ENCODE measurements around the gene OR51A2.

Gene OR51A2

GRCh38 chr11:4926608-4927007 is 28.9 kb downstream of the OR51A2 start:
- H3K4me3 ChIP-seq (ENCODE audit: control insufficient read depth, low read depth, low read length) = no peak overlapping the region
- TF ChIP-seq, protein P1, sequence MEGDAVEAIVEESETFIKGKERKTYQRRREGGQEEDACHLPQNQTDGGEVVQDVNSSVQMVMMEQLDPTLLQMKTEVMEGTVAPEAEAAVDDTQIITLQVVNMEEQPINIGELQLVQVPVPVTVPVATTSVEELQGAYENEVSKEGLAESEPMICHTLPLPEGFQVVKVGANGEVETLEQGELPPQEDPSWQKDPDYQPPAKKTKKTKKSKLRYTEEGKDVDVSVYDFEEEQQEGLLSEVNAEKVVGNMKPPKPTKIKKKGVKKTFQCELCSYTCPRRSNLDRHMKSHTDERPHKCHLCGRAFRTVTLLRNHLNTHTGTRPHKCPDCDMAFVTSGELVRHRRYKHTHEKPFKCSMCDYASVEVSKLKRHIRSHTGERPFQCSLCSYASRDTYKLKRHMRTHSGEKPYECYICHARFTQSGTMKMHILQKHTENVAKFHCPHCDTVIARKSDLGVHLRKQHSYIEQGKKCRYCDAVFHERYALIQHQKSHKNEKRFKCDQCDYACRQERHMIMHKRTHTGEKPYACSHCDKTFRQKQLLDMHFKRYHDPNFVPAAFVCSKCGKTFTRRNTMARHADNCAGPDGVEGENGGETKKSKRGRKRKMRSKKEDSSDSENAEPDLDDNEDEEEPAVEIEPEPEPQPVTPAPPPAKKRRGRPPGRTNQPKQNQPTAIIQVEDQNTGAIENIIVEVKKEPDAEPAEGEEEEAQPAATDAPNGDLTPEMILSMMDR (conservative IDR thresholded peaks at IDR 0.05; ENCODE audit: control insufficient read depth, insufficient read depth, low read depth, low read length) = no peak
- DNase-seq (ENCODE audit: low read depth) = peak; percentile 2

- DNase-seq (ENCODE audit: low read depth) = no peak
- H3K4me3 ChIP-seq (ENCODE audit: control insufficient read depth, low read depth, low read length) = no peak within 1 kb of the TSS
- TF ChIP-seq, protein P1 (conservative IDR thresholded peaks at IDR 0.05; ENCODE audit: control insufficient read depth, insufficient read depth, low read depth, low read length) = no peak
Measured at GRCh38 chr11:4924239-4924638, 31.3 kb downstream of the OR51A2 start, which contains the start of gene OR51G1. OR51G1 (minus strand) TSS chr11:4924339; CDS start chr11:4924339, 0 bp downstream.

DNA sequence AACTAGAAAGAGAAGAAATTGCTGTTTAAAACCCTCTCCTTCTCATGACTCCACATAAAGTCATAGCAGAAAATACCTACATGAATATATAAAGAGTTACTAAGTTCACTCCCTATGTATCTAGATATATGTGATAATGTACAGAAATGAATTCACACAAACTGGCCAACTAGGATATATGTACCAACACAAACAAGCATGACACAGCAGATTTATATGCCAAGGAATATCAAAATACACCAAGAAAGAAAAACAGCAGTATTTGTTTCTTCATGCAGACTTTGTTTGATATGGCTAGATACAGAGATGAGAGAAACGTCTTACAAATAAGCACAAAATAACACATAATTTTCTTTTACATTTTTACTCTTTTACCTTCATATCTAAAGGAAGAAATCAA is 33.2 kb downstream of the OR51A2 start:
- DNase-seq (ENCODE audit: low read depth) = no peak
- H3K4me3 ChIP-seq (ENCODE audit: control insufficient read depth, low read depth, low read length) = no peak overlapping the region
- TF ChIP-seq, protein P1 (conservative IDR thresholded peaks at IDR 0.05; ENCODE audit: control insufficient read depth, insufficient read depth, low read depth, low read length) = no peak

GRCh38 chr11:4921796-4922195 is 33.7 kb downstream of the OR51A2 start:
- TF ChIP-seq, protein P1 (conservative IDR thresholded peaks at IDR 0.05; ENCODE audit: control insufficient read depth, insufficient read depth, low read depth, low read length) = no peak
- H3K4me3 ChIP-seq (ENCODE audit: control insufficient read depth, low read depth, low read length) = no peak overlapping the region
- DNase-seq (ENCODE audit: low read depth) = peak; percentile 2

GRCh38 chr11:4919250-4919649 is 36.3 kb downstream of the OR51A2 start, which contains the start of gene OR51G2:
OR51G2 (minus strand) TSS chr11:4919350; CDS start chr11:4915663, 3,687 bp downstream.
- no peak for DNase-seq (ENCODE audit: low read depth)
- TF ChIP-seq, protein P1 (conservative IDR thresholded peaks at IDR 0.05; ENCODE audit: control insufficient read depth, insufficient read depth, low read depth, low read length) = no peak
- H3K4me3 ChIP-seq (ENCODE audit: control insufficient read depth, low read depth, low read length) = no peak within 1 kb of the TSS

DNA sequence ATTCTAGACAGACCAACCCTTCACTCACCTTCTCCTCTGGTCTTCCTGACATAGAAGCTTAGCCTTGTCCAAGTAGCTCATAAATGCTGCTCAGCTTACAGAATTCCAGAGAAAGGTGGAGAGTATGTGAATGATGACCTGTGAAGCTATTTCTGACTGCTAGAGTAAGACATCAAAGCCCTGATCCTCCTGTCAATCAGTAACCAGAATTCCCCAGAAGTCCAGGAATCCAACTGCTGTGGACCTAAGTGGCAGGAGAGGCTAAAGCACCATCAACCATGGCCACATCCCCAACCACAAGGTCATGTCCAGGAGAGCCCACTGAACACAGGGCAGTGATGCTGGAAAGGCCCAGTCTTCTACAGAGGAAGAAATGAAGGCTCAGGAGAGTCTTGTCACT is 38.9 kb downstream of the OR51A2 start:
- TF ChIP-seq, protein P1 (conservative IDR thresholded peaks at IDR 0.05; ENCODE audit: control insufficient read depth, insufficient read depth, low read depth, low read length) = no peak
- no peak for DNase-seq (ENCODE audit: low read depth)
- no peak overlapping the region for H3K4me3 ChIP-seq (ENCODE audit: control insufficient read depth, low read depth, low read length)
